GM11168 (cell line): ENCODE measurements around the gene XRCC3.

Experiments
- in situ Hi-C: fragments of 300-500 bp; cut with MboI; formaldehyde crosslinking; loops from one replicate; pipeline ENCODE4 v1.12.0; 2022; ENCODE audit warnings: low sequenced_read_pairs; ENCODE audit not compliant: unreplicated experiment

XRCC3 gene

GRCh38 chr14:103649001-103649400, 66.2 kb downstream of the XRCC3 start:
- in situ Hi-C loops: no loop called here
